ENCODE measurements around the gene UGT2B11. TPM values are rescaled to one million over a fixed set of nuclear protein-coding genes. Genes with fewer than 3 reads are reported as not detected.
"Not testable (repeated sequence)": the region's sequence is repeated elsewhere in the genome, so short reads cannot be mapped to it uniquely, and the experiment has no call there.

UGT2B11 gene
- total RNA-seq, 1 donor from 2014 or later = not detected

DNA sequence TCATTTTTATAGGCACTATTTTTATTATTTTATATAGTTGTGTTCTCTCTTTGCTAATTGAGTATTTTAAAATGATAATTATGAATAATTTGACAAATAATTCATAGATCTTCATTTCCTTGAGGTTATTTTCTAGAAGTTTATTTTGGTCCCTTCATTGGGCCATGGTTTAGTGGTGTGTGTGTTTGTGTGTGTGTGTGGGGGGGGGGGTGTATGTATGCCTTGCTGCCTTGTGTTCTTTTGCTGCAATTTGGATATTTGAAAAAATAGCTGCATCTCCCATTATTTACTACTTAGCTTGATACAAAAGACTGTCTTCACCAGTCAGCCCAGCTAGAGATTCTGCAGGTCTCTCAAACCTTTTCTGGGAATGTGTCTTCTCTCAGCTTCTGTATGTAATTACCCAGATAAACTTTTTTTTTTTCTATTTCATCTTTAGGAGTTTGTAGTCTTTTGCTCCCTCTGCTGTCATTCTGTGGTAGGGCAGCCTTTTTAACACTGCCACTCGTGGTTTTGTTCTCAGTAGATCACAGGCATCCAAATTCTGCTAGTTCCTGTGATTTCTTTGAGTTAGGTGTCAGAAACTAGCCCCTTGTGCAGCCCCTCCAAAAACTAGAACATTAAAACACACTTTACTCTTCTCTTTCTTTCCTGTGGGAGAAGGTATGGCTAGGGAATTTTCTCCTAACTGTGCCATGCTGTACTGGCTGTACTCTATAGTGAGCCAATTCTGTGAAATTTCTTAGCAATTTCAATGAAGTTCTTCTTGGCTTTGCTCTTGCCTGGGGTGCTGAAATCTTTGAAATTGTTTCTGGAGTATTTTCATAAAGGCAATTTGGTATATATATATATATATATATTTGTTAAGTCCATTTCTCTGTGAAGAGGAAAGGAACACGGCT lies 44.1 kb downstream of the UGT2B11 start:
- peak; percentile 0 to 30 for DNase-seq (ENCODE audit: low read depth in 2 of 2)

GRCh38 chr4:69169171-69169570 lies 45.4 kb downstream of the UGT2B11 start:
- DNase-seq (ENCODE audit: low read depth in 2 of 2) = not testable (repeated sequence)

GRCh38 chr4:69167300-69167699 lies 47.2 kb downstream of the UGT2B11 start:
- DNase-seq (ENCODE audit: low read depth in 2 of 2) = no peak

GRCh38 chr4:69166376-69166775 lies 48.2 kb downstream of the UGT2B11 start:
- DNase-seq (ENCODE audit: low read depth in 2 of 2) = not testable (repeated sequence)

- not testable (repeated sequence) for DNase-seq (ENCODE audit: low read depth in 2 of 2)
Measured at GRCh38 chr4:69165707-69166106, 48.8 kb downstream of the UGT2B11 start.

GRCh38 chr4:69156913-69157312 lies 57.6 kb downstream of the UGT2B11 start:
- peak; percentile 0 to 18 for DNase-seq (ENCODE audit: low read depth in 2 of 2)

GRCh38 chr4:69154021-69154420 lies 60.5 kb downstream of the UGT2B11 start:
- no peak for DNase-seq (ENCODE audit: low read depth in 2 of 2)

Other genes with a start within 250 kb of the UGT2B11 start
- gene UGT2B7, start 118.3 kb downstream of the UGT2B11 start, total RNA-seq = not detected in 2 replicates
- gene UGT2B28, start 65.7 kb upstream of the UGT2B11 start, total RNA-seq = not detected in 2 replicates